PC-3 (cell line): Measurements from ENCODE around the gene PRKAG3. TPM values are rescaled to one million over a fixed set of nuclear protein-coding genes. Genes with fewer than 3 reads are reported as not detected.

Source experiments
- ATAC-seq: fragments of 200-7000 bp; cut with Tn5 transposase; 2 replicates; pipeline ENCODE4 v1.9.1; 2020; ENCODE audit warnings: mild to moderate bottlenecking, moderate library complexity
- BruUV-seq: library from RNA; stranded (reverse); fragments of 400-500 nt; replicated peaks from 2 replicates; lab custom pipeline; 2021; lab: Mats Ljungman, UMichigan
- CTCF ChIA-PET: fragments of 300-600 bp; sonication (Branson Sonifier 250); formaldehyde crosslinking; loops from one replicate; lab custom pipeline; 2022; ENCODE audit warnings: antibody characterized with exemption; lab: Charles Lee
- POLR2A ChIA-PET: fragments of 300-600 bp; sonication (Branson Sonifier 250); formaldehyde crosslinking; loops from one replicate; lab custom pipeline; 2022; ENCODE audit warnings: antibody characterized with exemption; ENCODE audit not compliant: unreplicated experiment; lab: Charles Lee
- DNase-seq: peaks from one replicate; pipeline ENCODE4 v3.0.0-alpha.2; 2015
- H2AFZ ChIP-seq: fragments of 300-600 bp; sonication (generic); 2 replicates; pipeline ENCODE4 v1.6.0; 2016; ENCODE audit warnings: antibody characterized with exemption, low read length
- H3F3A ChIP-seq: fragments of 300-600 bp; sonication (generic); one replicate; pipeline ENCODE4 v1.6.0; 2017; ENCODE audit warnings: antibody characterized with exemption, low read length, control low read depth, mild to moderate bottlenecking; ENCODE audit not compliant: unreplicated experiment
- H3K27ac ChIP-seq: fragments of 300-600 bp; sonication (generic); 2 replicates; pipeline ENCODE4 v1.5.1; 2016; ENCODE audit warnings: mild to moderate bottlenecking, low read length
- H3K27me3 ChIP-seq: fragments of 300-600 bp; sonication (generic); 2 replicates; pipeline ENCODE4 v1.6.1; 2016; ENCODE audit warnings: low read length, mixed read lengths
- H3K36me3 ChIP-seq: fragments of 300-600 bp; sonication (generic); 2 replicates; pipeline ENCODE4 v1.6.1; 2016; ENCODE audit warnings: low read depth, mixed run types, low read length, mixed read lengths
- H3K4me1 ChIP-seq: fragments of 300-600 bp; sonication (generic); 2 replicates; pipeline ENCODE4 v1.5.1; 2016; ENCODE audit warnings: low read length; ENCODE audit not compliant: insufficient read depth
- H3K4me2 ChIP-seq: fragments of 300-600 bp; sonication (generic); 2 replicates; pipeline ENCODE4 v1.6.0; 2016; ENCODE audit warnings: low read length
- H3K4me3 ChIP-seq: fragments of 300-600 bp; sonication (generic); 2 replicates; pipeline ENCODE4 v1.5.1; 2016; ENCODE audit warnings: mild to moderate bottlenecking, low read length, mixed read lengths
- H3K79me2 ChIP-seq: fragments of 300-600 bp; sonication (generic); 2 replicates; pipeline ENCODE4 v1.6.1; 2017; ENCODE audit warnings: low read length, mixed read lengths
- H3K9ac ChIP-seq: fragments of 300-600 bp; sonication (generic); 2 replicates; pipeline ENCODE4 v1.6.0; 2016; ENCODE audit warnings: mild to moderate bottlenecking, low read length
- H3K9me2 ChIP-seq: fragments of 300-600 bp; sonication (generic); replicated peaks from 2 replicates; pipeline ENCODE4 v1.6.1; 2016; ENCODE audit warnings: mixed run types, low read length, mixed read lengths
- H3K9me3 ChIP-seq: fragments of 300-600 bp; sonication (generic); 2 replicates; pipeline ENCODE4 v1.6.1; 2016; ENCODE audit warnings: low read length, mixed read lengths
- H4K20me1 ChIP-seq: fragments of 300-600 bp; sonication (generic); 2 replicates; pipeline ENCODE4 v1.6.1; 2016; ENCODE audit warnings: low read length, mixed read lengths
- EZH2 ChIP-seq: fragments of 300-600 bp; sonication (generic); IDR thresholded peaks from one replicate; pipeline ENCODE4 v1.6.1; 2017; ENCODE audit warnings: antibody characterized with exemption, mild to moderate bottlenecking, low read length; ENCODE audit not compliant: unreplicated experiment
- EZH2phosphoT487 ChIP-seq: fragments of 300-600 bp; sonication (generic); IDR thresholded peaks from 2 replicates; pipeline ENCODE4 v1.6.1; 2018; ENCODE audit warnings: mild to moderate bottlenecking, antibody characterized with exemption, low read length, borderline replicate concordance
- intact Hi-C: fragments of 100-400 bp; cut with micrococcal nuclease; formaldehyde crosslinking; loops from 2 replicates; pipeline ENCODE4 v1.9.0; 2023
- total RNA-seq: library from RNA; depleted of rRNA; stranded (reverse); fragments of >200 nt; gene quantifications from 2 replicates; pipeline ENCODE4 v1.2.3, GENCODE V29; 2014
- TF ChIP-seq, protein P1 (sequence below): fragments of 300-600 bp; sonication (generic); conservative IDR thresholded peaks from 2 replicates; pipeline ENCODE4 v1.5.1; 2017; ENCODE audit warnings: antibody characterized with exemption, low read depth, mild to moderate bottlenecking, low read length

The PRKAG3 gene
- total RNA-seq, 1 experiment from 2014 or later, result not detected

- no peak for DNase-seq
- Histone ChIP-seq H3K79me2 (no peaks in the 10 kb centered on the region), H3K27me3 (no peaks in the 10 kb centered on the region), H2AFZ (no peak overlapping the region), H3K4me1 (no peaks in the 10 kb centered on the region), H3K4me2 (no peak overlapping the region), H4K20me1 (no peaks in the 10 kb centered on the region), H3K27ac (no peak overlapping the region), H3K36me3 (no peaks in the 10 kb centered on the region), H3F3A (no peaks in the 10 kb centered on the region), H3K4me3 (no peak overlapping the region), H3K9me3 (no peaks in the 10 kb centered on the region), H3K9ac (no peak overlapping the region), H3K9me2 (no peaks in the 10 kb centered on the region)
- intact Hi-C loops, result no loop called here
- ChIA-PET POLR2A (no interaction called here), CTCF (no interaction called here)
- ATAC-seq, result no peak
- BruUV-seq, result no TSS peak
- TF ChIP-seq EZH2phosphoT487, result no peak
- TF ChIP-seq, protein P1, sequence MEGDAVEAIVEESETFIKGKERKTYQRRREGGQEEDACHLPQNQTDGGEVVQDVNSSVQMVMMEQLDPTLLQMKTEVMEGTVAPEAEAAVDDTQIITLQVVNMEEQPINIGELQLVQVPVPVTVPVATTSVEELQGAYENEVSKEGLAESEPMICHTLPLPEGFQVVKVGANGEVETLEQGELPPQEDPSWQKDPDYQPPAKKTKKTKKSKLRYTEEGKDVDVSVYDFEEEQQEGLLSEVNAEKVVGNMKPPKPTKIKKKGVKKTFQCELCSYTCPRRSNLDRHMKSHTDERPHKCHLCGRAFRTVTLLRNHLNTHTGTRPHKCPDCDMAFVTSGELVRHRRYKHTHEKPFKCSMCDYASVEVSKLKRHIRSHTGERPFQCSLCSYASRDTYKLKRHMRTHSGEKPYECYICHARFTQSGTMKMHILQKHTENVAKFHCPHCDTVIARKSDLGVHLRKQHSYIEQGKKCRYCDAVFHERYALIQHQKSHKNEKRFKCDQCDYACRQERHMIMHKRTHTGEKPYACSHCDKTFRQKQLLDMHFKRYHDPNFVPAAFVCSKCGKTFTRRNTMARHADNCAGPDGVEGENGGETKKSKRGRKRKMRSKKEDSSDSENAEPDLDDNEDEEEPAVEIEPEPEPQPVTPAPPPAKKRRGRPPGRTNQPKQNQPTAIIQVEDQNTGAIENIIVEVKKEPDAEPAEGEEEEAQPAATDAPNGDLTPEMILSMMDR, result no peak
- no peak for TF ChIP-seq EZH2
Observed at GRCh38 chr2:218819093-218819492, 12.5 kb downstream of the PRKAG3 start.

DNA sequence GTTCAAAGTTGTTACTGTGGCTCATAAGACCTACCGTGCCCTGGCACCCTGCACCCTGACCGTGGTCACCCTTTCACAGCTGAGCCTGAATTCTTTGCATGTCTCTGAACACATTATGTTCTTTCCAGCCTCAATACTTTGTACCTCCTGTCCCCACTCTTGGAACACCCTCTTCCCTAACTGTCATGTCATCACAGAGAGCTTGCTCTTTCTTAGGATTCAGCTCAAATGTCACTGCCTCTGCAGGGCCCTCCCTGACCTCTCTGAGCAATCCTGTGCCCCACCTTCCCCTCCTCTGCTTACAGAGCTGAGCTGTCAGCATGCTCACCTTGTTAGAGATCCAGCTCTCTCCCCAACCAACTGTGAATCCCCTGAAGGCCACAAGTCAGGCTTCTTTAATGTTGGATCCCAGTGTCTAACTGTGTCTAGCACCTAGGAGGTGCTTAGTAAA is 15.0 kb downstream of the PRKAG3 start:
- TF ChIP-seq, protein P1, result no peak
- no peak for TF ChIP-seq EZH2phosphoT487
- no peak for TF ChIP-seq EZH2
- ChIA-PET CTCF (no interaction called here), POLR2A (interaction anchor here (0.6 kb wide), 1 partner anchor 62 kb away, joined by 3 read pairs; no protein-coding TSS in a partner anchor)
- H3K79me2 ChIP-seq, result no peaks in the 10 kb centered on the region
- no peak for ATAC-seq
- H3K9me3 ChIP-seq, result no peaks in the 10 kb centered on the region
- H2AFZ ChIP-seq, result no peak overlapping the region
- no peak for DNase-seq
- H3K27ac ChIP-seq, result no peak overlapping the region
- intact Hi-C loops, result no loop called here
- H3K9me2 ChIP-seq, result no peaks in the 10 kb centered on the region
- no peaks in the 10 kb centered on the region for H3K36me3 ChIP-seq
- H3K4me2 ChIP-seq, result no peak overlapping the region
- no peak overlapping the region for H3K9ac ChIP-seq
- H3K27me3 ChIP-seq, result no peaks in the 10 kb centered on the region
- H3K4me3 ChIP-seq, result no peak overlapping the region
- H3K4me1 ChIP-seq, result no peaks in the 10 kb centered on the region
- no peaks in the 10 kb centered on the region for H4K20me1 ChIP-seq
- no peaks in the 10 kb centered on the region for H3F3A ChIP-seq
- BruUV-seq, result no TSS peak

GRCh38 chr2:218815649-218816048 is 16.0 kb downstream of the PRKAG3 start:
- DNase-seq (no peak), ATAC-seq (no peak)
- no peaks in the 10 kb centered on the region for H3K36me3 ChIP-seq
- ChIA-PET CTCF (no interaction called here), POLR2A (no interaction called here)
- no peak overlapping the region for H3K27ac ChIP-seq
- no TSS peak for BruUV-seq
- no peaks in the 10 kb centered on the region for H3F3A ChIP-seq
- H3K4me3 ChIP-seq, result no peak overlapping the region
- H3K27me3 ChIP-seq, result no peaks in the 10 kb centered on the region
- no peaks in the 10 kb centered on the region for H3K9me3 ChIP-seq
- H2AFZ ChIP-seq, result no peak overlapping the region
- H3K4me2 ChIP-seq, result no peak overlapping the region
- no peaks in the 10 kb centered on the region for H3K4me1 ChIP-seq
- no peaks in the 10 kb centered on the region for H3K79me2 ChIP-seq
- no peaks in the 10 kb centered on the region for H4K20me1 ChIP-seq
- no peak for TF ChIP-seq EZH2phosphoT487
- no peak for TF ChIP-seq EZH2
- TF ChIP-seq, protein P1, result no peak
- H3K9ac ChIP-seq, result no peak overlapping the region
- intact Hi-C loops, result no loop called here
- H3K9me2 ChIP-seq, result no peaks in the 10 kb centered on the region
